Stimulated activated memory B cell treated with anti-CD40 and anti-IgM and Interleukin-4, amounts not matched to agents 10 μg/mL and 1 μg/mL and 100 μg/mL, for 72 hours (primary cell): ENCODE data around the gene VPS39.
A peak's percentile ranks its signal among the peaks of the same experiment; 100 is the strongest.

Source experiments
- ATAC-seq: fragments of 150-1000 bp; cut with Tn5 transposase; 2 replicates; pipeline ENCODE4 v1.10.0; 2021
- H3K27ac Mint-ChIP-seq: one replicate; pipeline ENCODE4 v1.8.0; 2022; ENCODE audit warnings: mild to moderate bottlenecking, mixed read lengths
- H3K27me3 Mint-ChIP-seq: one replicate; pipeline ENCODE4 v1.8.0; 2022; ENCODE audit warnings: mixed read lengths
- H3K36me3 Mint-ChIP-seq: one replicate; pipeline ENCODE4 v1.8.0; 2022; ENCODE audit warnings: mixed read lengths
- H3K4me1 Mint-ChIP-seq: one replicate; pipeline ENCODE4 v1.8.0; 2022; ENCODE audit warnings: mixed read lengths
- H3K4me3 Mint-ChIP-seq: one replicate; pipeline ENCODE4 v1.8.0; 2022; ENCODE audit warnings: mild to moderate bottlenecking, moderate library complexity, mixed read lengths
- H3K9me3 Mint-ChIP-seq: one replicate; pipeline ENCODE4 v1.8.0; 2022; ENCODE audit warnings: mixed read lengths

VPS39 gene

DNA sequence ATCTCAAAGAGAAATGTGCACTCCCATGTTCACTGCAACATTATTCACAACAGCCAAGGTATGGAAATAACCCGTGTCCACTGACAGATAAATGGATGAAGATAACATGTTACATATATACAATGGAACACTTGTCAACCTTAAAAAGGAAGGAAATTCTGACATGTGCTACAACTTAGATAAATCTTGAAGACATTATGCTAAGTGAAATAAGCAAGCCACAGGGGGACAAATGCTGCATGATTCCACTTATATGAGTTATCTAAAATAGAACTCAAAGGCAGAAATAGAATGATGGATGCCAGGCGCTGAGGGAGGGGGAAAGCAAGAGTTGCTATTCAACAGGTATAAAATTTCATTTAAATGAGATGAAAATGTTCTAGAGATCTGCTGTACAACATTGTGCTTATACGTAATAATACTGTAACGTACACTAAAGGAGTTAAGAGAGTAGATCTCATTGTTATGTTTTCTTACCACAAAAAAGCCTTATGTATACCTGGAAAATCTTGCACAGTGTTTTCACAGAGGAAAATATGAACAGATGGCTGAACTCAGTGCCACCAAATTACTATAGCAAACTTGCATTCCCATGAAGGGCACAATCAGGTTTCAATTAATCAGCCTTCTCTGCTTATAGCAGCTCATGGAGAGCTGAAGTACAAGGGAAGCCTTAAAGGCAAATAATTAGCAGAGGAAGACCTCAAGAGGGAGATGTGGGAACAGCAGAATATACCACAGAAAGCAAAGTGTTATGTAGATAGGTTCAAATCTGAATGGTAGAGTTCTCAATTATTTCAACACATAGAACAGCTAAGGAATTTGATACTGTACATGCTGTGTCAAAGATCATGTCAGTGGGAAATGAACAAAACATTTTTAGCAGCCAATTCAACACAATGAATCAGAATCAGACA, 8.1 kb upstream of the VPS39 start:
- Mint-ChIP-seq H3K27ac (no peak overlapping the region), H3K36me3 (peaks cover 63% of the 10 kb centered on the region), H3K9me3 (no peaks in the 10 kb centered on the region), H3K4me3 (no peak overlapping the region), H3K4me1 (peaks cover 15% of the 10 kb centered on the region), H3K27me3 (no peaks in the 10 kb centered on the region)
- no peak for ATAC-seq

- H3K27ac Mint-ChIP-seq, result no peak overlapping the region
- peaks cover 66% of the 10 kb centered on the region for H3K36me3 Mint-ChIP-seq
- H3K4me1 Mint-ChIP-seq, result peaks cover 14% of the 10 kb centered on the region
- no peaks in the 10 kb centered on the region for H3K9me3 Mint-ChIP-seq
- H3K4me3 Mint-ChIP-seq, result no peak overlapping the region
- H3K27me3 Mint-ChIP-seq, result no peaks in the 10 kb centered on the region
- ATAC-seq, result no peak
Measured at GRCh38 chr15:42214600-42214999, 6.5 kb upstream of the VPS39 start.

DNA sequence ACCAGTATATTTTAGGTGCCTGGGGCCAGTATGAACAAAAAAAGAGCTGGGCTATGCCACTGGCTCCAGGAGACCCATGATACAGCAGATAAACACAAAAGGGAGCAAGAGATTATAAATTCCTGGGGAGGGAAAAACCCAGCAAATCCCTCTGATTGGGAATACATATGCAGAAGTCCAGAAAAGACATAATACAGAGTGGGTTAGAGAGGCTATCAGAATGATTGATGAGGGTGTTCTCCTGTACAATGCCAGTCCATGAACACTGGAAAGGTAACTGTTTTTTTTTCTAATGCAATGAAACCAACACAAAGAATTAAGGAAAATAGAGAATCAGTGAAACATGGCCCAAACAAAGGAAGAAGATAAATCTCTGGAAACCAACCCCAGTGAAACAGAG, 5.4 kb upstream of the VPS39 start:
- Mint-ChIP-seq H3K4me1 (peaks cover 3% of the 10 kb centered on the region), H3K27ac (no peak overlapping the region), H3K9me3 (no peaks in the 10 kb centered on the region), H3K36me3 (peaks cover 56% of the 10 kb centered on the region), H3K4me3 (no peak overlapping the region), H3K27me3 (no peaks in the 10 kb centered on the region)
- ATAC-seq, result no peak

DNA sequence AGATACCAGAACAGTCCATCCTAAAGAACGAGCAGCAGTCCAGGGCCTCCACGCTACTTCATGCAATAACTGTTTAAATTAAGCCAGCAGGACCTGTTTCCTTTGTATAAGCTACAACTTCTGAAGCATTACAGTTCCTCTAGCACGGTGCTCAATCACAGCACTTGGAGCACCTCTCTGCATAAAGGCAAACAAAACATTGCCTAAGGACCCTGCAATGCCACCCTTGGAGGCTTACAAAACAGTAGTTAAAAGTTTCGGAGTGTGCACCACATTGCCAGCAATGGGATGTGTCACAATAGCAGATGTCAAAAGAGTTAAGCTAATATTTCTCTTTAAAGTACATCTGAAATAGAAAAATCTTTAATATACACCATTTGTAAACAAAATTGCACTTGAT, 2.6 kb upstream of the VPS39 start:
- no peak overlapping the region for H3K4me3 Mint-ChIP-seq

DNA sequence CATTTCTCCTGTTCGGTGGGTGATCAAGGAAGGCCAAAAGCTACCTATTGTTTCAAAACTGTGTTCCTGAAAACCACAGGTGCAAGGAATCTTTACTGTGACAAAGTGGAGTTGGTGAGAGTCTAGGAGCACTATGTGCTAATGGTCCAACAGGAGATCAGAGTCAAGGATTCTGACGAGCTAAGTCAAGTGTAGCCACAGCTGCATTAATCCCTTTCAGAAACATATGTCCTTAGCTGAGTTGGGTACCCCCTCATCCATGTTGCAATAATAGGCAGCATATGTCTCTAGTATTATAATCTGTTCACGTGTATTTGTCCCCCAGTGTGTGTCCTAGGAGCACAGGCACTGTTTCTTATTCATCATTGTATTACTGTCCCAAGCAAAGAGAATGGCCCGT, 1.7 kb downstream of the VPS39 start:
- peak overlapping the region; percentile 37 for H3K4me3 Mint-ChIP-seq
- peaks cover 27% of the 10 kb centered on the region for H3K36me3 Mint-ChIP-seq
- no peaks in the 10 kb centered on the region for H3K9me3 Mint-ChIP-seq
- no peak overlapping the region for H3K27ac Mint-ChIP-seq
- H3K27me3 Mint-ChIP-seq, result no peaks in the 10 kb centered on the region
- no peak for ATAC-seq
- H3K4me1 Mint-ChIP-seq, result peaks cover 45% of the 10 kb centered on the region

More for the DNA sequence above, 2.6 kb upstream of the VPS39 start:
- Mint-ChIP-seq H3K4me1 (peaks cover 25% of the 10 kb centered on the region), H3K27me3 (no peaks in the 10 kb centered on the region), H3K9me3 (no peaks in the 10 kb centered on the region), H3K36me3 (peaks cover 42% of the 10 kb centered on the region), H3K27ac (no peak overlapping the region)
- no peak for ATAC-seq

DNA sequence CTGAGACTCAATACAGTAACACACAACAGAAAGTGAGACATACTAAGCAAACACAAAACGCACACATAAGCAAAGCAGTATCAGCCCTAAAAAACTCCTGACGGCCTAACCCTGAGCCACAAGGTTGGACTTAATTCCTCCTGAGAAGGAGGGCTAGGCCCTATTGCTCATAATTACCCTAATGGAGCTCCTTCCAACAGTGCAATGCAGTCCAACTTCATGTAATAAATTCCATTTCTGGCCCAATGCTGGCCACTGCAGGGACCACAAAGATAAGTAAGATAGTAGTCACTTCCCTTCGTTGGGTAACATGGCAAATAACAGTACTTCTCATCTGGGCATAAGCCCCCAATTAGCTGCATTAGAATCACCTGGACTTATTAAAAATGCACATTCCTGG, 4.2 kb downstream of the VPS39 start:
- H3K27me3 Mint-ChIP-seq, result no peaks in the 10 kb centered on the region
- H3K27ac Mint-ChIP-seq, result no peak overlapping the region
- H3K36me3 Mint-ChIP-seq, result peaks cover 35% of the 10 kb centered on the region
- no peak for ATAC-seq
- H3K4me1 Mint-ChIP-seq, result peaks cover 49% of the 10 kb centered on the region
- H3K9me3 Mint-ChIP-seq, result no peaks in the 10 kb centered on the region
- H3K4me3 Mint-ChIP-seq, result no peak overlapping the region

DNA sequence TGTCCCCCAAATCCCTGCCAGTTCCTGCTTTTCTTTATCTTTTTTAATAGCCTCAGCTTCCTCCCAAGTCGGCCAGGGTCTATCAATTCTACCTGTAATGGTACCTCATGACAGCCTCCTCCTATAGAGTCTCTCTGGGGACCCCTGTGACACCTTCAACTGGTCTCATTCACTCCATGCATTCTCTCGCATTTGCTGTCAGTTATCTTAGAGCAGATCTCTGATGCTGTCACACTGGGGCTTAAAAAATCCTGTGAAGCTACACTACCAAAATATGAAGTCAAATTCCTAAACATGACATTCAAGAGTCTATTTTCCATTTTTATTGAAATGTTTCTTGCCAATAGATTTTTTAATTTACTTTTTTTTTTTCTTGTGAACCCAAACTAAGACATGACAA, 5.5 kb downstream of the VPS39 start:
- peaks cover 39% of the 10 kb centered on the region for H3K36me3 Mint-ChIP-seq
- no peak overlapping the region for H3K27ac Mint-ChIP-seq
- ATAC-seq, result no peak
- peaks cover 44% of the 10 kb centered on the region for H3K4me1 Mint-ChIP-seq
- no peaks in the 10 kb centered on the region for H3K9me3 Mint-ChIP-seq
- H3K27me3 Mint-ChIP-seq, result no peaks in the 10 kb centered on the region
- no peak overlapping the region for H3K4me3 Mint-ChIP-seq

DNA sequence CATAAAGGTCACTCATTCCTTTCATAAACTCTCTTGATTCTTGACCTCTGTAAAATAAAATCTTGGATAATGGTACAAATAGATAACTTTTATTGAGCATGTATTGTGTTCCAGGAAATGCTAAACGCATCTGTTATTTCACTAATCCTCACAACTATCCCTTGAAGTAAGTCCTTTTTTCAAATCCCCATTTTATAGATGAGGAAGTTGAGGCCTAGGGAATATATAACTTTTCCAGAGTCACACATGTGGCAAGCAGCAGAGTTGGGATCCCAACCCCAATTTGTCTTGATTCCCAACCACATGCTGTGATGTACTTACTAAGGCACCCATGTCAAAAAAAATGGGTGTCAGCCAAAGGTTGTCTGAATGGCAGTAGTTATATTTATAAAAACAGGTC, 6.3 kb downstream of the VPS39 start:
- Mint-ChIP-seq H3K4me3 (no peak overlapping the region), H3K4me1 (peaks cover 36% of the 10 kb centered on the region), H3K9me3 (no peaks in the 10 kb centered on the region), H3K36me3 (peaks cover 48% of the 10 kb centered on the region), H3K27ac (no peak overlapping the region), H3K27me3 (no peaks in the 10 kb centered on the region)
- ATAC-seq, result no peak

- no peak for ATAC-seq
- H3K4me1 Mint-ChIP-seq, result peaks cover 10% of the 10 kb centered on the region
- H3K9me3 Mint-ChIP-seq, result no peaks in the 10 kb centered on the region
- peaks cover 59% of the 10 kb centered on the region for H3K36me3 Mint-ChIP-seq
- no peak overlapping the region for H3K4me3 Mint-ChIP-seq
- no peaks in the 10 kb centered on the region for H3K27me3 Mint-ChIP-seq
- no peak overlapping the region for H3K27ac Mint-ChIP-seq
Measured at GRCh38 chr15:42199126-42199525, 9.0 kb downstream of the VPS39 start.

GRCh38 chr15:42198516-42198915, 9.6 kb downstream of the VPS39 start:
- Mint-ChIP-seq H3K4me3 (no peak overlapping the region), H3K36me3 (peaks cover 65% of the 10 kb centered on the region), H3K4me1 (peaks cover 10% of the 10 kb centered on the region), H3K27me3 (no peaks in the 10 kb centered on the region), H3K27ac (no peak overlapping the region), H3K9me3 (no peaks in the 10 kb centered on the region)
- no peak for ATAC-seq

DNA sequence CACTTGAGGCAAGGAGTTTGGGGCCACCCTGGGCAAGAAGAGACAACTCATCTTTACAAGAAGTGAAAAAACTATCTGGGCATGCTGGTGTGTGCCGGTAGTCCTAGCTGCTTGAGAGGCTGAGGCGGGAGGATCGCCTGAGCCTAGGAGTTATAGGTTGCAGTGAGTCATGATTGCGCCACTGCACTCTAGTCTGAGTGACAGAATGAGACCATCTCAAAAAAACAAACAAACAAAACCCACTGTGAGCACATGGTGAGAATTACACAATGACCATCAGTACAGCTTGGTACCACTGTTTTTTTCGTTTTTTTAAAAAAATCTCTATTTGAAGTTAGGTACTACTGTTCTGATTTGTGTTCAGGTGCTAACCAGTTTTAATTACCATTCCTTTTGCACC, 13.6 kb downstream of the VPS39 start:
- Mint-ChIP-seq H3K27ac (no peak overlapping the region), H3K4me3 (no peak overlapping the region), H3K9me3 (no peaks in the 10 kb centered on the region), H3K27me3 (no peaks in the 10 kb centered on the region), H3K36me3 (peaks cover 68% of the 10 kb centered on the region), H3K4me1 (peaks cover 25% of the 10 kb centered on the region)
- no peak for ATAC-seq

GRCh38 chr15:42193383-42193782, 14.7 kb downstream of the VPS39 start:
- H3K27ac Mint-ChIP-seq, result no peak overlapping the region
- H3K4me1 Mint-ChIP-seq, result peaks cover 25% of the 10 kb centered on the region
- peaks cover 68% of the 10 kb centered on the region for H3K36me3 Mint-ChIP-seq
- no peaks in the 10 kb centered on the region for H3K27me3 Mint-ChIP-seq
- H3K9me3 Mint-ChIP-seq, result no peaks in the 10 kb centered on the region
- H3K4me3 Mint-ChIP-seq, result no peak overlapping the region
- no peak for ATAC-seq

- Mint-ChIP-seq H3K4me1 (peaks cover 25% of the 10 kb centered on the region), H3K4me3 (no peak overlapping the region), H3K36me3 (peaks cover 68% of the 10 kb centered on the region), H3K27me3 (no peaks in the 10 kb centered on the region), H3K27ac (peak overlapping the region; percentile 72), H3K9me3 (no peaks in the 10 kb centered on the region)
- ATAC-seq, result peak; percentile 31
Measured at GRCh38 chr15:42191610-42192346, 16.3 kb downstream of the VPS39 start.

GRCh38 chr15:42190370-42190769, 17.7 kb downstream of the VPS39 start:
- no peak overlapping the region for H3K4me3 Mint-ChIP-seq
- peaks cover 25% of the 10 kb centered on the region for H3K4me1 Mint-ChIP-seq
- no peaks in the 10 kb centered on the region for H3K9me3 Mint-ChIP-seq
- no peak for ATAC-seq
- peaks cover 67% of the 10 kb centered on the region for H3K36me3 Mint-ChIP-seq
- no peaks in the 10 kb centered on the region for H3K27me3 Mint-ChIP-seq
- H3K27ac Mint-ChIP-seq, result no peak overlapping the region

DNA sequence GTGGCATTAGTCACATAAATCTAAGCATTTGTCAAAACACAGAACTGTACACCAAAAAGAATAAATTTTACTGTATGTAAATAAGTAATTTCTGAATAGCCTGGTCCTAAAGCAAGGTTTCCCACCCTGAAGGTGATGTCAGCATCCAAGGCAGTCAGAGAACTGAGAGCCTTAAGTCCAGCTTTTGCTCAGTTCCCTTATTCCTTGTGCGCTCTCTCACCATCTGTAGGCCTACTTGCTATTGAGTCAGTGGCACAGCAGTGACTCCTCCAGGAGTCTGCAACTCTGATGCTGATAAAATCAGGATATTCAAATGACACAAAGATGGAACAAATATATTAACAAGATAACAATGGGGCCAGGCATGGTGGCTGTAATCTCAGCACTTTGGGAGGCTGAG, 22.3 kb downstream of the VPS39 start:
- H3K36me3 Mint-ChIP-seq, result peaks cover 72% of the 10 kb centered on the region
- H3K9me3 Mint-ChIP-seq, result no peaks in the 10 kb centered on the region
- no peak for ATAC-seq
- H3K4me3 Mint-ChIP-seq, result no peak overlapping the region
- H3K27me3 Mint-ChIP-seq, result no peaks in the 10 kb centered on the region
- H3K4me1 Mint-ChIP-seq, result peaks cover 11% of the 10 kb centered on the region
- no peak overlapping the region for H3K27ac Mint-ChIP-seq

GRCh38 chr15:42184736-42185135, 23.4 kb downstream of the VPS39 start:
- Mint-ChIP-seq H3K36me3 (peaks cover 72% of the 10 kb centered on the region), H3K9me3 (no peaks in the 10 kb centered on the region), H3K4me1 (peaks cover 11% of the 10 kb centered on the region), H3K4me3 (no peak overlapping the region), H3K27me3 (no peaks in the 10 kb centered on the region), H3K27ac (peak overlapping the region; percentile 29)
- no peak for ATAC-seq
